Ascending aorta (tissue), 2 donors: ENCODE measurements around the gene AKT2. TPM values are rescaled to one million over a fixed set of nuclear protein-coding genes. Genes with fewer than 3 reads are reported as not detected.

Source experiments
- DNase-seq, 2 donors: peaks; one replicate each; pipeline ENCODE4 v3.0.0-alpha.2; 2019; ENCODE audit warnings: low spot score in 2 of 2
- H3K27ac ChIP-seq, 2 donors: fragments of 200-600 bp; sonication (generic); one replicate each; pipeline ENCODE4 v1.5.1; 2016 to 2017; ENCODE audit warnings: mild to moderate bottlenecking in 1 of 2
- H3K27me3 ChIP-seq: fragments of 200-600 bp; sonication (generic); one replicate; pipeline ENCODE4 v1.5.1; 2017
- H3K36me3 ChIP-seq, 2 donors: fragments of 200-600 bp; sonication (generic); one replicate each; pipeline ENCODE4 v1.5.1; 2016
- H3K4me1 ChIP-seq, 2 donors: fragments of 200-600 bp; sonication (generic); one replicate each; pipeline ENCODE4 v1.5.1; 2016 to 2017; ENCODE audit warnings: mild to moderate bottlenecking in 1 of 2
- H3K4me3 ChIP-seq, 2 donors: fragments of 200-600 bp; sonication (generic); one replicate each; pipeline ENCODE4 v1.5.1; 2016 to 2017; ENCODE audit warnings: mild to moderate bottlenecking in 1 of 2
- H3K9me3 ChIP-seq, 2 donors: fragments of 200-600 bp; sonication (generic); one replicate each; pipeline ENCODE4 v1.5.1; 2016
- intact Hi-C: fragments of 100-400 bp; cut with DNase I; formaldehyde crosslinking; loops from one replicate; pipeline ENCODE4 v1.15.1; 2023
- total RNA-seq: library from RNA; depleted of rRNA; stranded (reverse); fragments of >200 nt; gene quantifications from one replicate; pipeline ENCODE4 v1.1.0, GENCODE V29; 2016
- TF ChIP-seq, protein P1 (sequence below), 3 experiments: fragments of 200-600 bp in 2 of 3; fragments of 450-650 bp in 1 of 3; sonication (generic) in 2 of 3; IDR thresholded peaks; one replicate each; pipeline ENCODE4 v1.5.1; 2016 to 2019; ENCODE audit warnings: antibody characterized with exemption in 3 of 3, mild to moderate bottlenecking in 1 of 3, moderate library complexity in 1 of 3

Gene AKT2
- total RNA-seq, 1 donor from 2014 or later: 137 TPM

GRCh38 chr19:40229926-40230417 is 55.2 kb downstream of the AKT2 start:
- H3K27ac ChIP-seq: peak overlapping the region in 1 of 2 donors; percentile 65
- H3K36me3 ChIP-seq: peaks cover 19 to 20% of the 10 kb centered on the region in 2 donors
- TF ChIP-seq, protein P1, sequence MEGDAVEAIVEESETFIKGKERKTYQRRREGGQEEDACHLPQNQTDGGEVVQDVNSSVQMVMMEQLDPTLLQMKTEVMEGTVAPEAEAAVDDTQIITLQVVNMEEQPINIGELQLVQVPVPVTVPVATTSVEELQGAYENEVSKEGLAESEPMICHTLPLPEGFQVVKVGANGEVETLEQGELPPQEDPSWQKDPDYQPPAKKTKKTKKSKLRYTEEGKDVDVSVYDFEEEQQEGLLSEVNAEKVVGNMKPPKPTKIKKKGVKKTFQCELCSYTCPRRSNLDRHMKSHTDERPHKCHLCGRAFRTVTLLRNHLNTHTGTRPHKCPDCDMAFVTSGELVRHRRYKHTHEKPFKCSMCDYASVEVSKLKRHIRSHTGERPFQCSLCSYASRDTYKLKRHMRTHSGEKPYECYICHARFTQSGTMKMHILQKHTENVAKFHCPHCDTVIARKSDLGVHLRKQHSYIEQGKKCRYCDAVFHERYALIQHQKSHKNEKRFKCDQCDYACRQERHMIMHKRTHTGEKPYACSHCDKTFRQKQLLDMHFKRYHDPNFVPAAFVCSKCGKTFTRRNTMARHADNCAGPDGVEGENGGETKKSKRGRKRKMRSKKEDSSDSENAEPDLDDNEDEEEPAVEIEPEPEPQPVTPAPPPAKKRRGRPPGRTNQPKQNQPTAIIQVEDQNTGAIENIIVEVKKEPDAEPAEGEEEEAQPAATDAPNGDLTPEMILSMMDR (IDR thresholded peaks at IDR 0.05): no peak

DNA sequence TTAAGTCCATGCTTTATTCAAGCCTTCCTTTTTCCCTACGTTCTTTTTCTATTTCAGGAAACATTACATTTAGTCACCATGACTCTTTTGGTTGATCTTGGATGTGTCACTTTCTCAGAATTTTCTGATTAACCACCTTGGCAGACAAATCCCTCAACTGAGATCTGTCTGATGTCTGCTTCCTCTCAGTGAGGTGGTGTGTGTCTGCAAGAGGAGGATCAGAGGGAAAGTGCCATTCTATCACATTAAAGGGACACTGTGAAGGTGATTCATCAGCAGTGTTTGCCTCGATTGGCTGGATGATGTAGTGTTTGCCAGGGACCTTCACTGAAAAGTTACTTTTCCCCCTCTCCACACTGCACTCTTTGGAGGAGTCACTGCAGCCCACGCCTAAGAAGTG is 55.7 kb downstream of the AKT2 start:
- Histone ChIP-seq H3K36me3 (peaks cover 14 to 16% of the 10 kb centered on the region in 2 donors), H3K27ac (peak overlapping the region in 1 of 2 donors; percentile 65), H3K4me1 (peaks cover 7 to 19% of the 10 kb centered on the region in 2 donors), H3K27me3 (peaks cover 9% of the 10 kb centered on the region), H3K9me3 (no peaks in the 10 kb centered on the region), H3K4me3 (no peak overlapping the region)
- TF ChIP-seq, protein P1 (IDR thresholded peaks at IDR 0.05): no peak
- intact Hi-C loops: loop anchor here (10.0 kb wide), 1 partner anchor 385 kb away; the partner anchor contains the start of gene FBL
- no peak for DNase-seq

More at GRCh38 chr19:40229926-40230417, 55.2 kb downstream of the AKT2 start:
- H3K9me3 ChIP-seq: no peaks in the 10 kb centered on the region
- peaks cover 7% of the 10 kb centered on the region for H3K27me3 ChIP-seq
- no peak overlapping the region for H3K4me3 ChIP-seq
- DNase-seq: no peak
- H3K4me1 ChIP-seq: peaks cover 7 to 19% of the 10 kb centered on the region in 2 donors
- intact Hi-C loops: loop anchor here (10.0 kb wide), 1 partner anchor 385 kb away; the partner anchor contains the start of gene FBL

GRCh38 chr19:40228863-40229262 is 56.3 kb downstream of the AKT2 start:
- Histone ChIP-seq H3K27me3 (peaks cover 15% of the 10 kb centered on the region), H3K36me3 (peaks cover 9% of the 10 kb centered on the region in 2 donors), H3K9me3 (no peaks in the 10 kb centered on the region), H3K4me1 (peaks cover 7 to 19% of the 10 kb centered on the region in 2 donors), H3K27ac (peak overlapping the region in 1 of 2 donors; percentile 65), H3K4me3 (no peak overlapping the region)
- DNase-seq: no peak
- intact Hi-C loops: loop anchor here (10.0 kb wide), 1 partner anchor 384 kb away; the partner anchor contains the start of gene FBL
- TF ChIP-seq, protein P1 (IDR thresholded peaks at IDR 0.05): no peak

- H3K27ac ChIP-seq: no peak overlapping the region
- H3K4me1 ChIP-seq: peaks cover 7 to 19% of the 10 kb centered on the region in 2 donors
- TF ChIP-seq, protein P1 (IDR thresholded peaks at IDR 0.05): no peak
- peaks cover 4 to 5% of the 10 kb centered on the region in 2 donors for H3K36me3 ChIP-seq
- intact Hi-C loops: loop anchor here (10.0 kb wide), 1 partner anchor 384 kb away; the partner anchor contains the start of gene FBL
- no peaks in the 10 kb centered on the region for H3K9me3 ChIP-seq
- no peak for DNase-seq
- H3K27me3 ChIP-seq: peaks cover 19% of the 10 kb centered on the region
- no peak overlapping the region for H3K4me3 ChIP-seq
These were observed 56.8 kb downstream of the AKT2 start for GRCh38 chr19:40228346-40228745.

GRCh38 chr19:40225440-40226305 is 59.5 kb downstream of the AKT2 start:
- DNase-seq: no peak
- intact Hi-C loops: loop anchor here (10.0 kb wide), 1 partner anchor 381 kb away; the partner anchor contains the start of gene FBL
- Histone ChIP-seq H3K27ac (no peak overlapping the region), H3K27me3 (peaks cover 22% of the 10 kb centered on the region), H3K4me1 (peaks cover 7 to 19% of the 10 kb centered on the region in 2 donors), H3K9me3 (no peaks in the 10 kb centered on the region), H3K4me3 (peak overlapping the region; percentile 38 to 54), H3K36me3 (no peaks in the 10 kb centered on the region)
- TF ChIP-seq, protein P1 (IDR thresholded peaks at IDR 0.05): no peak
